Left kidney (tissue), 2 donors: Measurements from ENCODE around the gene PSMG3. TPM values are rescaled to one million over a fixed set of nuclear protein-coding genes. Genes with fewer than 3 reads are reported as not detected.
"Not testable (repeated sequence)": the region's sequence is repeated elsewhere in the genome, so short reads cannot be mapped to it uniquely, and the experiment has no call there.

Source experiments
- DNase-seq: peaks from one replicate; pipeline ENCODE4 v3.0.0-alpha.2; 2013
- polyA plus RNA-seq: library from polyadenylated mRNA; unstranded; fragments of 120-200 nt; gene quantifications from one replicate; pipeline ENCODE4 v1.2.1, GENCODE V29; 2013; ENCODE audit not compliant: insufficient read length

The PSMG3 gene
- polyA plus RNA-seq, 1 donor = 31.5 TPM

- not testable (repeated sequence) for DNase-seq
Observed at GRCh38 chr7:1583241-1583930, 13.6 kb upstream of the PSMG3 start.

- no peak for DNase-seq
Observed at GRCh38 chr7:1580422-1581030, 10.7 kb upstream of the PSMG3 start.

- no peak for DNase-seq
Observed at GRCh38 chr7:1579481-1580421, 9.9 kb upstream of the PSMG3 start.

- DNase-seq = no peak
Observed at GRCh38 chr7:1578513-1578912, 8.7 kb upstream of the PSMG3 start.

GRCh38 chr7:1576521-1577253 is 6.9 kb upstream of the PSMG3 start:
- no peak for DNase-seq

GRCh38 chr7:1575809-1576208 is 6.0 kb upstream of the PSMG3 start:
- no peak for DNase-seq

- DNase-seq = no peak
Observed at GRCh38 chr7:1572111-1572822, 2.4 kb upstream of the PSMG3 start.

GRCh38 chr7:1569440-1569832 is 396 bp downstream of the PSMG3 start:
- DNase-seq = no peak

GRCh38 chr7:1569016-1569415 is 816 bp downstream of the PSMG3 start:
- DNase-seq = no peak

- DNase-seq = no peak
Observed at GRCh38 chr7:1567896-1568510, 1.8 kb downstream of the PSMG3 start.

GRCh38 chr7:1567049-1567771 is 2.6 kb downstream of the PSMG3 start:
- DNase-seq = no peak

- no peak for DNase-seq
Observed at GRCh38 chr7:1566687-1567048, 3.2 kb downstream of the PSMG3 start.

GRCh38 chr7:1564603-1565022 is 5.2 kb downstream of the PSMG3 start:
- no peak for DNase-seq

- DNase-seq = no peak
Observed at GRCh38 chr7:1563981-1564602, 5.7 kb downstream of the PSMG3 start.

GRCh38 chr7:1562597-1563051 is 7.2 kb downstream of the PSMG3 start:
- DNase-seq = no peak

- DNase-seq = no peak
Observed at GRCh38 chr7:1562116-1562515, 7.7 kb downstream of the PSMG3 start.

- DNase-seq = no peak
Observed at GRCh38 chr7:1561036-1561940, 8.5 kb downstream of the PSMG3 start.

- DNase-seq = no peak
Observed at GRCh38 chr7:1560620-1561031, 9.2 kb downstream of the PSMG3 start.
